Stimulated activated memory B cell treated with anti-CD40 and anti-IgM and Interleukin-4, amounts not matched to agents 10 μg/mL and 1 μg/mL and 100 μg/mL, for 72 hours (primary cell): ENCODE measurements around the gene GFRA4.

Source experiments
- ATAC-seq: fragments of 150-1000 bp; cut with Tn5 transposase; 2 replicates; pipeline ENCODE4 v1.10.0; 2021
- H3K27ac Mint-ChIP-seq: one replicate; pipeline ENCODE4 v1.8.0; 2022; ENCODE audit warnings: mild to moderate bottlenecking, mixed read lengths
- H3K27me3 Mint-ChIP-seq: one replicate; pipeline ENCODE4 v1.8.0; 2022; ENCODE audit warnings: mixed read lengths
- H3K36me3 Mint-ChIP-seq: one replicate; pipeline ENCODE4 v1.8.0; 2022; ENCODE audit warnings: mixed read lengths
- H3K4me1 Mint-ChIP-seq: one replicate; pipeline ENCODE4 v1.8.0; 2022; ENCODE audit warnings: mixed read lengths
- H3K4me3 Mint-ChIP-seq: one replicate; pipeline ENCODE4 v1.8.0; 2022; ENCODE audit warnings: mild to moderate bottlenecking, moderate library complexity, mixed read lengths
- H3K9me3 Mint-ChIP-seq: one replicate; pipeline ENCODE4 v1.8.0; 2022; ENCODE audit warnings: mixed read lengths

GFRA4 gene

GRCh38 chr20:3681931-3682781 is 19.0 kb upstream of the GFRA4 start, which contains the start of gene ADAM33:
TSS of gene ADAM33 (minus strand) at chr20:3682010. CDS start at chr20:3682004, 6 bp downstream.
- peaks cover 7% of the 10 kb centered on the region for H3K4me1 Mint-ChIP-seq
- H3K27ac Mint-ChIP-seq, result no peak within 1 kb of the TSS

GRCh38 chr20:3681352-3681930 is 18.2 kb upstream of the GFRA4 start:
- H3K4me1 Mint-ChIP-seq, result peaks cover 13% of the 10 kb centered on the region
- H3K9me3 Mint-ChIP-seq, result no peaks in the 10 kb centered on the region
- no peaks in the 10 kb centered on the region for H3K36me3 Mint-ChIP-seq
- H3K27me3 Mint-ChIP-seq, result peaks cover 82% of the 10 kb centered on the region
- peak; percentile 17 for ATAC-seq
- no peak overlapping the region for H3K27ac Mint-ChIP-seq
- no peak overlapping the region for H3K4me3 Mint-ChIP-seq

More at GRCh38 chr20:3681931-3682781, 19.0 kb upstream of the GFRA4 start, which contains the start of gene ADAM33:
- Mint-ChIP-seq H3K36me3 (no peaks in the 10 kb centered on the region), H3K4me3 (no peak within 1 kb of the TSS), H3K27me3 (peaks cover 80% of the 10 kb centered on the region), H3K9me3 (no peaks in the 10 kb centered on the region)
- ATAC-seq, result peak; percentile 2

- H3K36me3 Mint-ChIP-seq, result no peaks in the 10 kb centered on the region
- no peak overlapping the region for H3K27ac Mint-ChIP-seq
- H3K4me3 Mint-ChIP-seq, result no peak overlapping the region
- peak; percentile 26 for ATAC-seq
- H3K9me3 Mint-ChIP-seq, result no peaks in the 10 kb centered on the region
- peaks cover 82% of the 10 kb centered on the region for H3K27me3 Mint-ChIP-seq
- H3K4me1 Mint-ChIP-seq, result peaks cover 14% of the 10 kb centered on the region
Measured at GRCh38 chr20:3680701-3681351, 17.6 kb upstream of the GFRA4 start.

- Mint-ChIP-seq H3K4me1 (peaks cover 14% of the 10 kb centered on the region), H3K27me3 (peaks cover 80% of the 10 kb centered on the region), H3K36me3 (no peaks in the 10 kb centered on the region), H3K9me3 (no peaks in the 10 kb centered on the region), H3K4me3 (no peak overlapping the region), H3K27ac (no peak overlapping the region)
- no peak for ATAC-seq
Measured at GRCh38 chr20:3679749-3680700, 16.8 kb upstream of the GFRA4 start.

- no peak for ATAC-seq
- Mint-ChIP-seq H3K4me1 (peaks cover 14% of the 10 kb centered on the region), H3K27ac (no peak overlapping the region), H3K9me3 (no peaks in the 10 kb centered on the region), H3K36me3 (no peaks in the 10 kb centered on the region), H3K4me3 (no peak overlapping the region), H3K27me3 (peaks cover 81% of the 10 kb centered on the region)
Measured at GRCh38 chr20:3678856-3679720, 15.9 kb upstream of the GFRA4 start.

GRCh38 chr20:3678198-3678597 is 15.0 kb upstream of the GFRA4 start:
- Mint-ChIP-seq H3K9me3 (no peaks in the 10 kb centered on the region), H3K27me3 (peaks cover 80% of the 10 kb centered on the region), H3K36me3 (no peaks in the 10 kb centered on the region), H3K4me1 (peaks cover 14% of the 10 kb centered on the region), H3K4me3 (no peak overlapping the region), H3K27ac (no peak overlapping the region)
- no peak for ATAC-seq

- Mint-ChIP-seq H3K4me1 (peaks cover 14% of the 10 kb centered on the region), H3K27ac (no peak overlapping the region), H3K27me3 (peaks cover 79% of the 10 kb centered on the region), H3K9me3 (no peaks in the 10 kb centered on the region), H3K36me3 (no peaks in the 10 kb centered on the region), H3K4me3 (no peak overlapping the region)
- no peak for ATAC-seq
Measured at GRCh38 chr20:3677733-3678132, 14.5 kb upstream of the GFRA4 start.

GRCh38 chr20:3674995-3675900 is 12.0 kb upstream of the GFRA4 start:
- no peaks in the 10 kb centered on the region for H3K9me3 Mint-ChIP-seq
- H3K27ac Mint-ChIP-seq, result no peak overlapping the region
- no peak overlapping the region for H3K4me3 Mint-ChIP-seq
- H3K36me3 Mint-ChIP-seq, result no peaks in the 10 kb centered on the region
- ATAC-seq, result no peak
- peaks cover 89% of the 10 kb centered on the region for H3K27me3 Mint-ChIP-seq
- peaks cover 7% of the 10 kb centered on the region for H3K4me1 Mint-ChIP-seq

- peaks cover 7% of the 10 kb centered on the region for H3K4me1 Mint-ChIP-seq
- H3K4me3 Mint-ChIP-seq, result no peak overlapping the region
- H3K27ac Mint-ChIP-seq, result no peak overlapping the region
- no peaks in the 10 kb centered on the region for H3K9me3 Mint-ChIP-seq
- no peak for ATAC-seq
- no peaks in the 10 kb centered on the region for H3K36me3 Mint-ChIP-seq
- H3K27me3 Mint-ChIP-seq, result peaks cover 89% of the 10 kb centered on the region
Measured at GRCh38 chr20:3674447-3674846, 11.2 kb upstream of the GFRA4 start.

- H3K9me3 Mint-ChIP-seq, result no peaks in the 10 kb centered on the region
- peaks cover 7% of the 10 kb centered on the region for H3K4me1 Mint-ChIP-seq
- no peak for ATAC-seq
- peaks cover 89% of the 10 kb centered on the region for H3K27me3 Mint-ChIP-seq
- no peak overlapping the region for H3K4me3 Mint-ChIP-seq
- no peak overlapping the region for H3K27ac Mint-ChIP-seq
- no peaks in the 10 kb centered on the region for H3K36me3 Mint-ChIP-seq
Measured at GRCh38 chr20:3673221-3674070, 10.2 kb upstream of the GFRA4 start.

- Mint-ChIP-seq H3K27me3 (peaks cover 89% of the 10 kb centered on the region), H3K9me3 (no peaks in the 10 kb centered on the region), H3K36me3 (no peaks in the 10 kb centered on the region), H3K27ac (no peak overlapping the region), H3K4me1 (peaks cover 7% of the 10 kb centered on the region), H3K4me3 (no peak overlapping the region)
- no peak for ATAC-seq
Measured at GRCh38 chr20:3672547-3673171, 9.5 kb upstream of the GFRA4 start.

- ATAC-seq, result no peak
- Mint-ChIP-seq H3K4me1 (peaks cover 7% of the 10 kb centered on the region), H3K9me3 (no peaks in the 10 kb centered on the region), H3K27me3 (peaks cover 89% of the 10 kb centered on the region), H3K36me3 (no peaks in the 10 kb centered on the region), H3K4me3 (no peak overlapping the region), H3K27ac (no peak overlapping the region)
Measured at GRCh38 chr20:3671986-3672546, 8.9 kb upstream of the GFRA4 start.
